Activated T-cell treated with anti-CD3 and anti-CD28 coated beads for 24 hours (primary cell): ENCODE data around the gene SOST.

ENCODE experiments used
- DNase-seq: peaks from one replicate; pipeline ENCODE4 v3.0.0-alpha.2; 2020; ENCODE audit warnings: low read depth

SOST gene

DNA sequence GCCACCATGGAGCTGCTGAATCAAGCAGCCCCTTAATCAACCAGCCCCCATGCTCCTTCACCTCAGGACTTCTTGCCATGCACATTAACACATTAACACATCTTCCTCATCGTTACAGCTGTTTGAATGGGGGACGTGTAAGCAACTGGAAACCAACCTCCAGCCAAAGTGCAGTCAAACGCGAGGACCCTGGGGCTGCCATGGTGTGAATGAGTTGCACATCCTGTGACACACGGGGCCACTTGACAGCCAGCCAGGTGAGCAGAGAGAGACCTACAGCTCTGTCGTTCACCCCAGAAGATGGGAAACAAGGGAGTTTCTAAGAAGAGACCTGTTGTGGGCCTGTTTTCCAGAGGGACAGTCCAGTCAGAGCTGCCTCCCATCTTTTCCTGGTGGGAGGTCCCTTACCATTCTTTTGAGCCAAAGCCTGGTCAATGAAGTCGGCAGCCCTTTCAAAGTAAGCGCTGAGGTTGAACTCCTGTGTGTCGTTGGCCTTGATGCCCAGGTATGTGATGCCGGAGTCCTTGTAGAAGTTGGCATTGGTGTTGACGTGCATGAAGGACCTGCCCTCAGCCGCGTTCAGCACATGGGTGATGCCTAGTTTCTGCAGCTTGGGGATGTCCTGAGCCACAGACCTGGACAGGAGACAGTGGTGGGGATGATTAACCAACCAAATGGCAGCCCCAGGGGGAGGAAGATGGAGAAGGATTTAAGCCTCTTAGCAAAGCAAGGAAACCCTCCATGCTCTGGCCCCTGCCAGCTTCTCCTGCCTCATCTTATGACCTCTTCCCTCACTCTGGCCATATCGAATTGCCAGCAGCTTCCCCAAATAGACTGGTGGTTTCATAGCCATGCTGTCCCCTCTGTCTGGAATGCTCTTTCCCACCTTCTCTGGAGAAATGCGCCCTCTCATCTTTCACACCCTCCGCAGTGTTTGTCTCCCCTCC is 16.0 kb upstream of the SOST start:
- no peak for DNase-seq

DNA sequence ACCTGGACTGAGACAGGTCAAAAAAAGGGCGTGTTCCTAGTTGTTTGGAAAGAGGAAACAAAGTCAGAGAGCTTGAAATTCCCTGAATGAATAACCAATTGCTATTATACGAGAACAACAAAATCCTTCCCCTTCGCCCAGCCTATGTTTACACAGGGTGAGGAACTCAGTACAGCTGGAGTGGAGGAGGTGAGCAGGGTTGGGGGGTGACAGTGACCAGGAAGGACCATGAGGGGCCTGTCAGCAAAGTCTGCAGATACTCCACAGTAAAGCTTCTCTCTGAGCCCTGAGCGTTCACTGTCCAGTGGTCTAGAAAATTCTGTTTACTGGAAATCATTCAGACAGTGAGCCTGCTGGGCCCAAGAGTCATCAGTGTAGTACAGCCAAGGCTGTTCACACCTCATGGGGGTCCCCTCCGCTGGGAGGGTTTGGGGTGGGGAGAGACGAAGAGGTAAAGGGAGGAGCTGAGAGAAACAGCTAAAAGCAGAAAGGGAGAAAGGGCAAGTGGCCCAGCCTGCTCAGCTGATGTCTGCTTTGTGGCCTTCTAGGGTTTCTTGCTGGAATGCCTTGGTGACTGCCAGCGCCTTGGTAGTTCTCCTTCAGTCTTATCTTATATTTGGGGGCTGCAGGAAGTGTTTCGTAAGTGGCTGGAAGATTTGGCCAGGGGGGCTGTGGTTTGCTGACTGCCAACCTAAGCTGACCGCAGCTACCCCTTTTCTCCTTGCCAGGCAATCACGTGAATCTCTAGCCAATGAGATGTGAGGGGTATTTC is 14.5 kb upstream of the SOST start:
- DNase-seq, result no peak

DNA sequence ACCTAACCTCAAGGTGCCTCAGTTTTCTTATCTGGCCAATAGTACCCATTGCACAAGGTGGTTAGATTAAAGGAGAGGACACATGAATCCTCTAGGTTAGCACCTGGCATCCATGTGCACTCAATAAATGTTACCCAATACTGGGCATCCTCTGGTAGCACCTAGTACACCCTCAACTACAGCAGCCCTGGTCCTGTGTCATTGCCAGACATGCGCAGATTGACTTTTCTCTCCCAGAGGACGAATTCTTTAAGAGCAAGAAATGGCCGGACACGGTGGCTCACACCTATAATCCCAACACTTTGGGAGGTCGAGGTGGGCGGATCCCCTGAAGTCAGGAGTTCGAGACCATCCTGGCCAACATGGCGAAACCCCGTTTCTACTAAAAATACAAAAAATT is 12.9 kb upstream of the SOST start:
- no peak for DNase-seq

DNA sequence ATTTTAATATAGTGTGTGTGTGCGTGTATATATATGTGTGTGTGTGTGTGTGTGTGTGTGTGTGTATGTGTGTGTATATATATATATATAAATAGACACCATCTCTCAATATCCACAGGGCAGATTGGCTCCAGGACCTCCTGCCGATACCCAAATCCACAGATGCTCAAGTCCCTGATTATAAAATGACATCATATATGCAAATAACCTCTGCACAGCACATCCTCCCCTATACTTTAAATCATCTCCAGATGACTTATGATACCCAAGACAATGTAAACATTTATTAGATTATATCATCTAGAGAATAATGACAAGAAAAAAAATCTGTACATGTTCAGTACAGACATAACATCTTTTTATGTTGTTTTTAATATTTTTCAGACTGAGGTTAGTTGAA is 12.4 kb upstream of the SOST start:
- no peak for DNase-seq

DNA sequence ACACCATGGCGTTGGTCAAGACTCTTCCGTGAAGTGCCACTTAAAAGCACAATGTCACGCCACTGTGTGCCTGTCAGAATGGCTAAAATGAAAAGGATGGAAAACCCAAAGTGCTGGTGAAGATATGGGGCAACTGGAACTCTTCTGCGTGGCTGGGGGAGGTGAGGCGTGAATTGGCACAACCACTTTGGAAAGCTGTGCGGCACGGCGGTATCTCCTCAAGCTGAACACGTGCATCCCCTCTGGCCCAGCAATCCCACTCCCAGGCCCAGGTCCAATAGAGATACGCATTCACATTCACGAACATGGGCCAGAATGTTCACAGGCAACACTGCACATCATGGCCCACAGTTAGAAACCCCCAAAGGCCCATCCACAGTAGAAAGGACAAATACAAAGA is 11.3 kb upstream of the SOST start:
- no peak for DNase-seq

DNA sequence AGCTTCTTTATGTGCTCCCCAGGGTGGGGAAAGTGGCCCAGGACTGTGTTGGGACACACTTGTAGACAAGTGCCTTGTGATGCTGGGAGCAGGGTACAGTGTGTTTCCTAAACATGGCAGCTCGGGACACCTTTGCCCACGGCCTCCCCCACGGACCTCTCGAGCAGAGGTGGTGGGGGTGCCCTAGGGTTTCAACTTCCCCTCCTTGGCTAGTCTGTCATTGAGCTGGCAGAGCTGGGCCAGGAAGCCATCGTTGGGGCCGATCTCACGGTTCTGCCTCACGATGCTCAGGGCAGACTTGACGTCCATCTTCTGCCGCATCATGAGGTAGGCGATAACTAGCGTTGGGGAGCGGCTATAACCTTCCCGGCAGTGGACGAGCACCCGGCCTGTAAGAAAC is 10.8 kb upstream of the SOST start:
- DNase-seq, result no peak

DNA sequence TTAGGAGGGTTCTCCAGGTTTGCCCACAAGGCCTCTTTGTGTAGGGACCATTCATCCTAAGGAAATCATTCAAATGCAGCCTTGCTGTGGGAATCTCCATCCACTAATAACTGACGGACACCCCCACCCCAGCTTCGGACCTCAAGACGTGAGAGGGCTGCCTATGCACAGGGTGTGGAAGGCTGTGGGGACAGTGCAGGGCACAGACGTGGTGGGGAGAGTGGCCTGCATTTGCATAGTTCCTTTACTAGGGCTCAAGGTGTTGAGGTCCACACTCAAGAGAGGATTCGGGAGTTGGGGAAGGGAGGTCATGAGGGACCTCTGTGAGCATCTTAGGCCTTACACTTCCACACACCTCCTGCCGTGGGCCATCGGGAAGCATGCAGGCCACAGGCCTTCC is 10.4 kb upstream of the SOST start:
- DNase-seq, result no peak

DNA sequence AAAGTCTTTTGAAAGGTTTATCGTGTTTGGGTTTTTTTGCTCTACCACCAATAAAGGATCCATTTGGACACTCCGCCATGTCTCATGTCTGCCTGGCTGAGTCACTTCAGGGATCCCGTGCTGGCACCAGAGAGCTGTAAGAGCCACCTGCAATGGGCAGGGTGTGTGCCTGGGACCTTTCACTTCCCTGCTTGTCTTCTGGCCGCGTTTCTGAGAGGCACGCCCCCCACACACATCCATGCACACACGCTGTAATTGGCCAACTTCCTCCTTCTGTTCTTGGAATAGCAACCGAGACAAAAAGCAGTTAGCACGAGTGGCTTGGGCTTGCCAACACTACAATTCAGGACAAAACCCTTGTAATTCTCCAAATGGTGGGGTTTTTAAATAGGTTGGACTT is 9.8 kb upstream of the SOST start:
- DNase-seq, result no peak

DNA sequence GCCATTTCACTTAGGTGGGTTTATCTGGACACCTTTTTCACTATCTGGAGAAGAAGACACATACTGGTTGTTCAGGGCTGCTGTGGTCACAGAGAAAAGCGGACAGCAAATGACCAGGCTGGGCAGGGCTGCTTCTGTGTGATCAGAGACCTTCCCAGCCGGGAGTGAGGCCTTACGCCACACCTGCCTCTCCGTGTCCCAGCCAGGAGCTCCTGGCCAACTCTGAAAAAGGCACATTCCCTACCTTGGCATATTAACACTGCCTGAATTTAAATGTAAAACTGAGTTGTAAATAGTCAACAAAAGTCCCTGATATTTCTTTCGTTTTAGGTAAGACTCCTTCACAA is 9.1 kb upstream of the SOST start:
- DNase-seq, result no peak

DNA sequence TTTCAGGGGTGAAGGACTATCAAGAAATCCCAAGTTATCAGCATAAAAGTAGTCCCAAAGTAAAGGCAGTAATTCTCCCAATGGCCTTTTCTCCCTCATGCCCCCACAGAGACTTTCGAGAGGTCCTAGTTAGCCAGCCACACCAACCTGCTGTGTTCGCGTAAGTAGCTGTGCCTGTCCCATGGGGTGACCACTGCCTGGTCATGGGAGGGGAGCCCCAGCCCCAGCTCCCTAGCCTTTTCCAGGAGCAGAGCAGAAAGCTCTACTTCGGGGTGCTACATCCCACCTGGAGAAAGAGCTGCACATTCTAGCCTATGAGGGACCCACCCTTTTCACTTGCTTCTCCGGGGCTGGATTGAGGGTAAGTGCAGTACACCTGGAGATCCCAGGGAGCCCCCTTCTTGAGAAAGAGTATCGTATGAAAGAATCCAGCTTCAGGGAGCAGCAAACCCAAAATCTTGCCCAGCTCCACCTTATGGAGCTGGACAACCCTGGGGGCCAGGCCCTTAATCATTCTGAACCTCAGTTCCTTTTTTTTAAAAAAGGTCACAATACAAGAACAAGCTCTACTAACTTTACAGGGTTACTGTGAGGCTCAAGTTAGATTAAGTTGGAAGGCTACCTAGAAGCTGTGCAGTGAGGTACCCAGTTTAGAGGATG is 8.6 kb upstream of the SOST start:
- DNase-seq, result no peak

DNA sequence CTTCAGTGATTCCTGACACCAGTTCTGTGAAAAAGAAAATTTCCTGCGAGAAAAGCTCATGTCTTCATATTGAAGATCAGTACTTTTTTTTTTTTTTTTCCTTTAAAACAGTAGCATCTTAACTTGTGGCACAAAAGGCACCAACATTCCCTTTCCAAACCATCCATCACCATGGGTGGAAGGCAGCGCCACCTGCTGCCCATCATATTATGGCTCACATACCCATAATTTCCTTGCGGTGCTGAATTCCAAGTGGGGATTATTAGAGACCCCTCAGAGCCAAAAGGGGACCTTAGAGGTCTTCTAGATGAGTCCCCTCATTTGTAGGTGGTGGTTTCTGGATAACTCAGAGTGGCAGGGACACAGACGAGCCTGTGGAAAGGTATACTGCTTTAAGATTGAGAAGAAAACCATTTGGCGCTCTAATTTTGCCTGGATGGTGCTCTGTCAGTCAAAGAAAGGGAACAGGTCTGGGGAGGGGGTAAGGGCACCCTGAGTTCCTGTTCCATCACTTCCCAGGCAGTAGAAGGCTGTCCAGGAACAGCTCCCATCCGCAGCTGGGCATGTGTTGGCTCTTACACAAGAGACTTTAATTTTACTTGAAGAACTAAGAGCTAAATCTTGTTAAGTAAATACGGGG is 7.9 kb upstream of the SOST start:
- no peak for DNase-seq

DNA sequence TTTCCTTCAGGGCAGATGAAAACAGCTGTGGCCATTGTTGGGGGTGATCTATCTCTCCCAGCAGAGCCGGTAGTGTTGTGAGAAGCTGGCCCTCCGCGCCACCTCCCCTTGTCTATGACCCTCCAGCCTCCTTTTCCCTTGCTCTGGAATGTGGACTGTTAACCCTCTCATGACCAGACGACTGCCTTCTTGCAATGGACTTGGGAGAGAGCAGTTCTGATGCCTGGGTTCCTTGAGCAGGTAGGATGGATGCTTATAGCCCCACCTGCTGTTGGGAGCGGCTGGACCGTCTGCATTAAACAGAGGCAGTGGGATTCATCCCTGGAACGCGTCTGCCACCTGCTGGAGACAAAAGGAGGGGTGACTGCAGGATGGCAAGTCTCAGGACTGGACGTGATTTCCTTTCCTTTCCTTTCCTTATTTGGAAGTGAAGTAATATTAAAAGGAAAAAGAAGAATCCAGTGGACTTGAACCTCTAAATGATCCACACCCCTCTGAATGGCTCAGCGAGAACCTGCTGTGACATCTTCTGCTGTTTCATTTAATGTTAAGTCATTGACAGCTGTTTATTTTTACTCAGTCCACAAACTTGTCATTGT is 1.8 kb upstream of the SOST start:
- peak; percentile 84 for DNase-seq

DNA sequence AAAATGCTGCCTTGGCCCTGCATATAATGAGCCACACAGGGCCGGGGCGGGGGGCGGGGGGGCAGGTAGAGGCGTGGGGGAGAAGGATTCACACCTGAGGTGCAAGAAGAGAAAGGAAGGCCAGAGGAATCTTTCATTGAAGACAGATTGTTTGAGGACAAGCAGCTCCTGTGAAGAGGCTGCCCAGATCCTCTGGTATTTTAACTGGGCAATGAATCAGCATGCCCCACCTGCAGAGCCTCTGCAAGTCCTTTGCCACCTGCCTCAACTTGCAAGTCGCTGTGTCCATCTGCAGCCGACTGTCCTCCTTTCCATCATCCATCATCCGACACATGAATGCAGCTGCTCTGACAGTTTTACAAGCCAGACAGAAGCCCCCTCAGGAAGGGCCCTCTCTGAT is 1.2 kb upstream of the SOST start:
- DNase-seq, result no peak

DNA sequence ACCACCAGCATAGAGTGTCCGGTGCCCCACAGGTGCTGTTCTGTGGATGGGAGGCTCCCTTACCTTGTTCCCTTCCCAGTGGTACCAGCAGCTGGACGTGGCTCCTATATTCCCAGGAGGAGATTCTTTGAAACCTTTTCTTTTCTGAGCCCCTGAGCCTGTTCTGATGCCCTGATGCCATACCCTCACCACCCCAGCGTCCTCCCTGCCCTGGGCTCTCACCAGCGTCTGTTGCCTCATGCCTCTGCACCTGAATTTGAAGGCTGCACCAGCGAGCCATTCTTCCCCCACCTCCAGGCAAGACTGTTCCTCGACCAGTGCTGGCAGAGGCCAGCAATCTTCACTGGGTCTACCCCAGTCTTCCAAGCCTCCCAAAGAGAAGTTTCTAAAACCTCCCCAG is 505 bp downstream of the SOST start:
- no peak for DNase-seq

DNA sequence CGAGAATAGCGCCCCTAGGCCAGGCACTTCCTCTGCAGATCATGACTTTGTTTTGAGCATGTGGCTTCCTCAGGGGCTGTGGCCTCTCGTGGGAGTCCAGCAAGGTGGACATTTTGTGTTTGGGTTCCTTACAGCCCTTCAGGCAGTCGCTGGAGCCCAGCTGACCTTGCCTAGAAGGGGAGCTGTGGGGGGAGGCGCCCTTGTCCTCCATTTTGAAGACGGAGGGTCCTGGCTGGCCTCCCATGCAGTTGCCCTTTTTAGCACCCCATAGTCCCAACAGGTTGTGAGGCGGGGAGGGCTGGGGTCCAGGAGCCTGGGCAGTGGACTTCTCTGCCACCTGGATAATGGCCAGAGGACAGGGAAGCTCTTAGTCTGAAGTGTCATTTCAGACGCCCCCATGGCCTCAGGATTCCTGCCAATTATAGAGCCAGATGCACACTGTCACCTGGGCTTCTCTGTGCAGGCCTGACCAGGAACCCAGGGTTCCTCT is 1.4 kb downstream of the SOST start:
- DNase-seq, result no peak

DNA sequence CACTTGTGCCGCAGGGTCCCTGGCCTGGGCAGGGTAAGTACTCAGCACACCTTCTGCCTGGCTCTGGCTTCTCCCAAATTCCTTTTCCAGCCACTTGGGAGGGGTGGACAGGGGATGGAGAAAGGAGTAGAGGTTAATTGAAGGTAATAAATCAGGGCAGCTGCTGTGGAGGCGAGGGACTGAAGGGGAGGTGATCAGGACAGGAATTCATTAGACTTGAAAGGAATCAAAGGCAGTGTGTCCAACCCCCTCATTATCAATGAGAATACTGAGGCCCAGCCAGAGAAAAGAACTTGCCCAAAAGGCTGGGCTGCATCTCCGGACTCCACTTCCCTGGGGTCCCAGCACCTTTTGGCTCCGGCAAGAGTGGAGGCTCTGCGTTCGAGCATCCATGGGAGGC is 2.4 kb downstream of the SOST start:
- DNase-seq, result no peak

DNA sequence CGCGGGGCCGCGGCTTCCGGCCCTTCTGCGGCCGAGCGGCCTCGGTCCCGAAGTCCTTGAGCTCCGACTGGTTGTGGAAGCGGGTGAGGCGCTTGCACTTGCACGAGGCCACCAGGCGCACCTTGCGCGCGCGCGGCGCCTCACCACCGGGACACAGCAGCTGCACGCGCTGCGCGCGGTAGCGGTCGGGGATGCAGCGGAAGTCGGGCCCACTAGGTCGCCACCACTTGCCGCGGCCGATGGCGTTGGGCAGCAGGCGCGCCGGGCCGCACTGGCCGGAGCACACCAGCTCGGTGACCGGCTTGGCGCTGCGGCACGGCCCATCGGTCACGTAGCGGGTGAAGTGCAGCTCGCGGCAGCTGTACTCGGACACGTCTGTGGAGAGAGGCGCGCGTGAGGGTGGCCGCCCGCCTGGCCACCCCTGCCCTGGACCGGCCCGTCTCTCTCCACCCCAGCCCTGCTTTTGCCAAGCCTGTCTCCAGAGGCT is 3.2 kb downstream of the SOST start:
- DNase-seq, result no peak

DNA sequence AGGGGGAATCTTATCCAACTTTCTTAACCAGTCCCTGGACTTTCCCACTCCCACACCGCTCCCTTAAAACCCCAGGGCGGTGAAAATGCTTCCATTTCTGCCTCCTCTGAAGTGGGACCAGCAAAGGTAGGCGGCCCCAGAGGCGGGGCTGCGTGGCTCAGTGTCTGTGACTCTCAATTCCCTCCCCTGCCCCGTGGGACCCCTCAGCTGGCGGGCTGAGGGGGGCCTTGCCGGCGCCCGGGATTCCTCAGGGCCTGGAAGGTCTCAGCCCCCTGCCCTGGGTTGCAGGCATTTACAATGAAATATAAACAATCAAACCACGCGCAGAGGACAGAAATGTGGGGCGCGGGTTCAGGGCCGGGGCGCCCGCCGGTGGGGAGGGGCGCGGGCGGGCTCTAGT is 3.6 kb downstream of the SOST start:
- no peak for DNase-seq

DNA sequence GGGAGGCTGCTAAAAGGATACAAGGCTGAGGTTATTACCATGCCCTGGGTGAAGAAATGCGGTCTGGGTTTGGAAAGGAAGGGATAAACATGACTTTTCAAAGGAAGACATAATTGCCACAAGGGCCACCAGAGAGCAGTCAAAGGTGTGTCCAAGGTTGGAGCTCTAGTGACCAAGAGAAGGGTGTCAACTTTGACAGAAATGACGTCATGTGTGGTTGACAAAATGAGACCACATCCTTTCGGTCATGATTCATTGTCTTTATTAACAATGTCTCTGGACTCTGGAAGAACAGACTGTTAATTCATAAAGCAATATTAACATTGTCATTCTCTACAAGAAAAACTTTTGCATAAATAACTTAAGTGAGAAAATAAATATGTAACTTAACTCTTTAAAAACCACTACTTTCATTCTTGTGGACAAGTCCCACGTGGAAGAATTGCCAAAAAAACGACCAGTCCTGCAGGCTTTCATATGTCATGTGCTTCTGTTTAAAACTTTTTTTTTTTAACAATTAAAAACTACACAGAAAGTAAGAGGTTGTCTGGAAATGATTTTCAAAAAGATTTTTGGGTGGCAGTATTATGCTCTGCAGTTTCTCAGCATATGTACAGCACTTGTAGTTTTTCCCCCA is 5.0 kb downstream of the SOST start:
- DNase-seq, result no peak

DNA sequence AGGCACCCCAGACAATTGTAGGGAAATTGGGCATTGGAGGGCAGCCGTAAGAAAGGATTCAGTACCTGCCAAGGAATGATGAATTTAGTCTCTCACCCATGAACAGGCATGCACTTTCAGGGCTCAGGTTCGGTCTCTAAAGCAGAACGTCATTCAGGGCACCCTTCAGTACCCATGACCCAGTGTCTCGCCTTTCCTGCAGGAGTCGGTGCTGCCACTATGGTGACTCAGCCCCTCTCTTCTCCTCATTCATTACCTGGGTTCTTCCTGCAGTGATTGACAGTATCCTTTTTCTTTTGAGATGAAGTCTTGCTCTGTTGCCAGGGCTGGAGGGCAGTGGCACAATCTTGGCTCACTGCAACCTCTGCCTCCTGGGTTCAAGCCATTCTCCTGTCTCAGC is 8.4 kb downstream of the SOST start:
- no peak for DNase-seq

DNA sequence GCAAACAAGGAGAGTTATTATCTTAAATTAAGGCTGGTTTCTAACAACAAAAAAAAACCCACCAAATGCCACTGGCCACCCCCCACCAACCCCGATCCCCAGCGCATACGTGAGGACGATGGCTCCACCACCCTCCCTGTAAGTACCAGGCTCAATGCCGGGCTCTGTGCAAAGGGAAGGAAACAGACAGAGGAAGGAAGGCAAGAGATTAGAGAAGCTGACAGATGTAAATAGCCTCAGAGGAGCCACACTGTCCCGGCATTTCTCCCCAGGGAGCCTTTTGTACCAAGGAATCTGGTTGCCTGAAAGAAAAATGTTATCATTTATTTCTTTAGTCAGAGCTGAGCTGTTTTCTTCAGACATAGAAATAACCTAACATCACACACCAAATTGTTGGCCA is 13.1 kb downstream of the SOST start:
- DNase-seq, result no peak
